ENCODE results near the gene PARD3.

Gene PARD3

GRCh38 chr10:34826857-34827766, 12.0 kb upstream of the PARD3 start:
- Histone ChIP-seq H3K36me3 (ENCODE audit: insufficient read depth) (no peaks in the 10 kb centered on the region), H3K4me1 (ENCODE audit: low read depth, poor library complexity, severe bottlenecking) (no peaks in the 10 kb centered on the region), H3K4me2 (no peak overlapping the region), H3K27ac (no peak overlapping the region), H3K9ac (no peak overlapping the region), H2AFZ (ENCODE audit: low read depth) (no peak overlapping the region), H4K20me1 (ENCODE audit: insufficient read depth) (no peaks in the 10 kb centered on the region), H3K27me3 (ENCODE audit: insufficient read depth, low read depth) (no peaks in the 10 kb centered on the region), H3K79me2 (ENCODE audit: insufficient read depth, low read depth) (no peaks in the 10 kb centered on the region), H3K4me3 (IDR thresholded peaks at IDR 0.05; ENCODE audit: insufficient read depth, low read depth, low read length) (no peak overlapping the region)
- no peak for TF ChIP-seq CTCF (conservative IDR thresholded peaks at IDR 0.05; ENCODE audit: low read depth, low read length)

GRCh38 chr10:34826221-34826620, 11.1 kb upstream of the PARD3 start:
- Histone ChIP-seq H3K79me2 (ENCODE audit: insufficient read depth, low read depth) (no peaks in the 10 kb centered on the region), H3K4me2 (no peak overlapping the region)
- no peak for TF ChIP-seq CTCF (conservative IDR thresholded peaks at IDR 0.05; ENCODE audit: low read depth, low read length)

GRCh38 chr10:34825414-34825813, 10.3 kb upstream of the PARD3 start:
- Histone ChIP-seq H3K4me1 (ENCODE audit: low read depth, poor library complexity, severe bottlenecking) (no peaks in the 10 kb centered on the region), H3K27me3 (ENCODE audit: insufficient read depth, low read depth) (no peaks in the 10 kb centered on the region), H3K4me3 (IDR thresholded peaks at IDR 0.05; ENCODE audit: insufficient read depth, low read depth, low read length) (no peak overlapping the region), H3K4me2 (no peak overlapping the region), H3K27ac (no peak overlapping the region), H2AFZ (ENCODE audit: low read depth) (no peak overlapping the region), H4K20me1 (ENCODE audit: insufficient read depth) (no peaks in the 10 kb centered on the region), H3K79me2 (ENCODE audit: insufficient read depth, low read depth) (no peaks in the 10 kb centered on the region), H3K9ac (no peak overlapping the region), H3K36me3 (ENCODE audit: insufficient read depth) (no peaks in the 10 kb centered on the region)
- TF ChIP-seq CTCF (conservative IDR thresholded peaks at IDR 0.05; ENCODE audit: low read depth, low read length): no peak

More at GRCh38 chr10:34826221-34826620, 11.1 kb upstream of the PARD3 start:
- H3K4me1 ChIP-seq (ENCODE audit: low read depth, poor library complexity, severe bottlenecking): no peaks in the 10 kb centered on the region
- no peak overlapping the region for H3K4me3 ChIP-seq (IDR thresholded peaks at IDR 0.05; ENCODE audit: insufficient read depth, low read depth, low read length)
- no peaks in the 10 kb centered on the region for H3K36me3 ChIP-seq (ENCODE audit: insufficient read depth)
- H2AFZ ChIP-seq (ENCODE audit: low read depth): no peak overlapping the region
- H3K27me3 ChIP-seq (ENCODE audit: insufficient read depth, low read depth): no peaks in the 10 kb centered on the region
- H4K20me1 ChIP-seq (ENCODE audit: insufficient read depth): no peaks in the 10 kb centered on the region
- H3K9ac ChIP-seq: no peak overlapping the region
- no peak overlapping the region for H3K27ac ChIP-seq

- Histone ChIP-seq H3K4me1 (ENCODE audit: low read depth, poor library complexity, severe bottlenecking) (no peaks in the 10 kb centered on the region), H3K4me2 (no peak overlapping the region), H2AFZ (ENCODE audit: low read depth) (no peak overlapping the region), H3K79me2 (ENCODE audit: insufficient read depth, low read depth) (no peaks in the 10 kb centered on the region), H3K4me3 (IDR thresholded peaks at IDR 0.05; ENCODE audit: insufficient read depth, low read depth, low read length) (no peak overlapping the region), H4K20me1 (ENCODE audit: insufficient read depth) (no peaks in the 10 kb centered on the region), H3K27ac (no peak overlapping the region), H3K36me3 (ENCODE audit: insufficient read depth) (no peaks in the 10 kb centered on the region), H3K27me3 (ENCODE audit: insufficient read depth, low read depth) (no peaks in the 10 kb centered on the region), H3K9ac (no peak overlapping the region)
- no peak for TF ChIP-seq CTCF (conservative IDR thresholded peaks at IDR 0.05; ENCODE audit: low read depth, low read length)
Measured at GRCh38 chr10:34824870-34825269, 9.8 kb upstream of the PARD3 start.

Measured in KMS-11 (cell line).